Endothelial cell of umbilical vein (primary cell): ENCODE measurements around the gene XRCC1. TPM values are rescaled to one million over a fixed set of nuclear protein-coding genes. Genes with fewer than 3 reads are reported as not detected.

Source experiments
- BruUV-seq: library from RNA; stranded (reverse); fragments of 400-500 nt; replicated peaks from 2 replicates; lab custom pipeline; 2021; lab: Mats Ljungman, UMichigan
- CTCF ChIA-PET: fragments of 300-600, 350-600 bp; sonication (Branson Sonifier 250); formaldehyde crosslinking; loops from one replicate; lab custom pipeline; 2021; ENCODE audit warnings: antibody characterized with exemption, inconsistent platforms; lab: Charles Lee
- POLR2A ChIA-PET: fragments of 300-600, 350-600 bp; sonication (Branson Sonifier 250); formaldehyde crosslinking; loops from one replicate; lab custom pipeline; 2021; ENCODE audit warnings: antibody characterized with exemption, inconsistent platforms; lab: Charles Lee
- DNase-seq: peaks from one replicate; pipeline ENCODE4 v3.0.0-alpha.2; 2011; ENCODE audit warnings: low read depth, low spot score
- FAIRE-seq: peaks from 2 replicates; lab custom pipeline; 2011; peaks lifted over from hg19 to GRCh38; lab: Jason Lieb, UNC
- H2AFZ ChIP-seq: 2 replicates; pipeline ENCODE4 v1.6.0; 2012; ENCODE audit warnings: low read depth, low read length, control low read depth, inconsistent platforms
- H3K27ac ChIP-seq: 2 replicates; pipeline ENCODE4 v1.5.1; 2011; ENCODE audit warnings: low read depth, mild to moderate bottlenecking, control low read depth, low read length, moderate library complexity; ENCODE audit not compliant: insufficient read depth
- H3K27me3 ChIP-seq, 2 experiments: 2 replicates each; pipeline versions ENCODE4 v1.6.0 to v1.6.1; 2011; ENCODE audit warnings: low read length in 2 of 2, mixed read lengths in 1 of 2; ENCODE audit not compliant: control insufficient read depth in 2 of 2, insufficient read depth in 2 of 2
- H3K36me3 ChIP-seq, 2 experiments: 2 replicates in 1 of 2; 3 replicates in 1 of 2; pipeline ENCODE4 v1.5.1; 2011; ENCODE audit warnings: low read length in 2 of 2, mild to moderate bottlenecking in 1 of 2, moderate library complexity in 1 of 2; ENCODE audit not compliant: control insufficient read depth in 2 of 2, insufficient read depth in 2 of 2; ENCODE audit errors: extremely low read depth in 1 of 2
- H3K4me1 ChIP-seq: 3 replicates; pipeline ENCODE4 v1.5.1; 2011; ENCODE audit warnings: mild to moderate bottlenecking, low read length; ENCODE audit not compliant: control insufficient read depth, insufficient read depth; ENCODE audit errors: extremely low read depth
- H3K4me2 ChIP-seq: 2 replicates; pipeline ENCODE4 v1.6.1; 2011; ENCODE audit warnings: low read length, control low read depth, mixed read lengths; ENCODE audit not compliant: insufficient read depth
- H3K4me3 ChIP-seq, 3 experiments: fragments of 200-600 bp in 1 of 3; sonication (generic), shearing (Covaris generic) in 1 of 3; replicated peaks in 1 of 3; 2 replicates each; pipeline ENCODE4 v1.5.1; 2011 to 2016; ENCODE audit warnings: control low read depth in 3 of 3, low read length in 3 of 3, mild to moderate bottlenecking in 2 of 3, inconsistent platforms in 1 of 3, low read depth in 1 of 3, moderate library complexity in 1 of 3; ENCODE audit not compliant: insufficient read depth in 1 of 3
- H3K79me2 ChIP-seq: 2 replicates; pipeline ENCODE4 v1.6.0; 2012; ENCODE audit warnings: low read length, inconsistent platforms; ENCODE audit not compliant: control insufficient read depth, insufficient read depth
- H3K9ac ChIP-seq: replicated peaks from 2 replicates; pipeline ENCODE3; 2011; ENCODE audit warnings: low read length, control low read depth; ENCODE audit not compliant: insufficient read depth; ENCODE audit errors: extremely low read depth
- H3K9me1 ChIP-seq: replicated peaks from 3 replicates; pipeline ENCODE4 v1.6.0; 2011; ENCODE audit warnings: mild to moderate bottlenecking, low read length; ENCODE audit not compliant: control insufficient read depth, insufficient read depth; ENCODE audit errors: extremely low read depth
- H3K9me3 ChIP-seq: replicated peaks from 2 replicates; pipeline ENCODE4 v1.5.1; 2012; ENCODE audit warnings: low read length, inconsistent platforms; ENCODE audit not compliant: control insufficient read depth, insufficient read depth
- H4K20me1 ChIP-seq: replicated peaks from 2 replicates; pipeline ENCODE3; 2011; ENCODE audit warnings: mild to moderate bottlenecking, low read length; ENCODE audit not compliant: control insufficient read depth, insufficient read depth; ENCODE audit errors: extremely low read depth
- EZH2 ChIP-seq: IDR thresholded peaks from 2 replicates; pipeline ENCODE4 v1.6.1; 2012; ENCODE audit warnings: borderline replicate concordance, low read depth, mild to moderate bottlenecking, moderate library complexity, low read length, inconsistent platforms; ENCODE audit not compliant: severe bottlenecking
- JUN ChIP-seq: IDR thresholded peaks from 2 replicates; pipeline ENCODE4 v1.6.1; 2011; ENCODE audit warnings: borderline replicate concordance, low read depth; ENCODE audit not compliant: insufficient read length, insufficient read depth
- POLR2A ChIP-seq: IDR thresholded peaks from 2 replicates; pipeline ENCODE4 v1.6.1; 2012; ENCODE audit warnings: low read depth, mild to moderate bottlenecking, control low read depth, low read length
- POLR2AphosphoS5 ChIP-seq: IDR thresholded peaks from 2 replicates; pipeline ENCODE4 v1.6.1; 2012; ENCODE audit warnings: low read depth, mild to moderate bottlenecking, control low read depth, low read length, moderate library complexity; ENCODE audit not compliant: insufficient read depth
- dilution Hi-C: fragments of 300-500 bp; cut with MboI; formaldehyde crosslinking; loops from one replicate; pipeline ENCODE4 v1.15.0; 2019; ENCODE audit warnings: low sequenced_read_pairs; ENCODE audit not compliant: extremely low pct_ligation_motif_present
- intact Hi-C: fragments of 100-400 bp; cut with micrococcal nuclease; formaldehyde crosslinking; loops from one replicate; pipeline ENCODE4 v1.10.0; 2022
- polyA plus RNA-seq, 4 experiments: library from polyadenylated mRNA; depleted of rRNA in 3 of 4; stranded (reverse) in 3 of 4; unstranded in 1 of 4; fragments of >200 nt; gene quantifications; 2 replicates each; pipeline versions ENCODE4 v1.2.1 to v1.2.3, GENCODE V29; 2011 to 2012; ENCODE audit warnings: missing spikeins in 1 of 4
- total RNA-seq: library from RNA; stranded (reverse); gene quantifications from 2 replicates; pipeline ENCODE4 v1.2.3, GENCODE V29; 2021

XRCC1 gene
- total and polyA plus RNA-seq, 2 donors (not counting 3 experiments of a cell fraction or from before 2014, with no cell fraction given) = 29.5 to 39.3 TPM

DNA sequence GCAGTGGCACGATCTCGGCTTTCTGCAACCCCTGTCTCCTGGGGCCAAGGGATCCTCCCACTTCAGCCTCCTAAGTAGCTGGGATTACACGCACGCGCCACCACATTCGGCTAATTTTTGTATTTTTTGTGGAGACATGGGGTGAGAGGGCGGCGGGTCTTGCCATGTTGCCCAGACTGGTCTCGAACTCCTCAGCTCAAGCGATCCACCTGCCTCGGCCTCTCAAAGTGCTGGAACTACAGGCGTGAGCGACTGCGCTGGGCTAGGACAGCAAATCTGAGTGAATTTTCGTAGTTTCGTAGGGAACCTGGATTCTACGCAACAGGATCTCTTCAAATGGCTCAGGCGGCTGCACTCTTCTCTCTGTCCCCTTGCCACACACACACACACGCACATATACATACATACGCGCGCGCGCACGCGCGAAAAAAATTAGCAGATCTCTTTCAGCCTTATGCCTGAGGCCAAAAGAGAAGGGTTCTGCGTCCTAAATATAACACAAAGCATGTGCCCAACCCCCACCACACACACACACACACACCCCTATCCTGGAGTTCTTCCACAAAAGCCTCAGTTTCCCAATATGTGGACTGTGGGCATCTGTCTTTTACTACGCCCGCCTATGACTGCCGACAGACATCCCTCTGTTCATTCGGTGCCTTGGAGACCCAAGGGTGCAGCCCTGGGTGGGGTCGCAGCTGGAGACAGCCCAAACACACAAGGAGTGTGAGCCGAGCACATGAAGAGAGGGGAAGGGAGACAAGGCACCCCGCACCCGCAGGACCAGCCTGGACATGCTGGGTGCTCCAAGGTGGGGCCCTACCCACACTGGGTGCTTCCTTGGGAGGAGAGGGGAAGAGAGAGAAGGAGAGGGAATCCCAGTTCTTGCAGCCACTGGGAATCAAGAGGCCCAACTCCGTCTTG is 890 bp upstream of the XRCC1 start:
- Histone ChIP-seq H3K4me3 (peak overlapping the region in 2 of 3 experiments; percentile 10 to 86), H4K20me1 (no peaks in the 10 kb centered on the region), H2AFZ (peak overlapping the region; percentile 68), H3K9me1 (no peaks in the 10 kb centered on the region), H3K79me2 (no peaks in the 10 kb centered on the region), H3K27me3 (no peaks in the 10 kb centered on the region), H3K27ac (peak overlapping the region; percentile 35), H3K4me2 (peak overlapping the region; percentile 47), H3K36me3 (no peaks in the 10 kb centered on the region), H3K9me3 (no peaks in the 10 kb centered on the region), H3K9ac (peak overlapping the region; percentile 33), H3K4me1 (peaks cover 7% of the 10 kb centered on the region)
- DNase-seq (peak; percentile 8), FAIRE-seq (no peak)
- dilution Hi-C loops = no loop called here
- no peak for TF ChIP-seq EZH2
- TF ChIP-seq POLR2AphosphoS5 = no peak
- no peak for TF ChIP-seq POLR2A
- no peak for TF ChIP-seq JUN
- BruUV-seq = no TSS peak
- ChIA-PET CTCF (interaction anchor here (2.9 to 4.2 kb wide), 3 partner anchors 18 to 41 kb away, joined by 11 to 31 read pairs (median 16); no protein-coding TSS in a partner anchor), POLR2A (interaction anchor here (1.2 kb wide), 1 partner anchor 21 kb away, joined by 3 read pairs; no protein-coding TSS in a partner anchor)
- intact Hi-C loops = loop anchor here (1.0 kb wide), 3 partner anchors 20 to 43 kb away; partner anchors contain the start of genes IRGQ, ZNF428 and ZNF576
